HG03432 (cell line): ENCODE measurements around the gene PRLHR.
"Not testable (repeated sequence)": the region's sequence is repeated elsewhere in the genome, so short reads cannot be mapped to it uniquely, and the experiment has no call there.

Experiments
- ATAC-seq: cut with Tn5 transposase; IDR thresholded peaks from one replicate; pipeline ENCODE4 v1.9.1; 2021; ENCODE audit warnings: mild to moderate bottlenecking, moderate library complexity; ENCODE audit not compliant: unreplicated experiment

The PRLHR gene

GRCh38 chr10:118595598-118596425, at the start of gene PRLHR:
PRLHR (minus strand) TSS chr10:118595648; CDS start chr10:118595244, 404 bp downstream.
- ATAC-seq, result no peak

- no peak for ATAC-seq
Measured at GRCh38 chr10:118642228-118642627, 46.8 kb upstream of the PRLHR start.

DNA sequence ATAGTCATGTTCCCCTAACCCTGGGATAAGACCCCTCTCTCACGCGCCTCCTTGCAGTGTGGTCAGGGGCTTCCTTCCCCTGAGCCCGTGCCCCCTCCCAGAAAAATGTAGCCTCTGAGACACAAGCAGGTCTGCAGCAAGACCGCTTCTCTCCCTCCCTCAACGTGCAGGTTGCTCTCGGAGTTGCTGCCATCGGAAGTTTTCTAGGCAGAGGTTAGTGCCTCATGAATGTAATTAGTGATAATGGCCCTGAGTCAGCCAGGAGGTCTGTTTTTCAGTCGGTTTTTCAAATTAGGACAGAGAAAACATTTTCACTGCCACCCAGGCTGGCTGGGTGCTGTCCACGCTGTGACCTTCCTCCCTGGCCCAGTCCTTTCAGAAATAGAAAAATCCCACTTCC, 43.2 kb upstream of the PRLHR start:
- ATAC-seq, result no peak

DNA sequence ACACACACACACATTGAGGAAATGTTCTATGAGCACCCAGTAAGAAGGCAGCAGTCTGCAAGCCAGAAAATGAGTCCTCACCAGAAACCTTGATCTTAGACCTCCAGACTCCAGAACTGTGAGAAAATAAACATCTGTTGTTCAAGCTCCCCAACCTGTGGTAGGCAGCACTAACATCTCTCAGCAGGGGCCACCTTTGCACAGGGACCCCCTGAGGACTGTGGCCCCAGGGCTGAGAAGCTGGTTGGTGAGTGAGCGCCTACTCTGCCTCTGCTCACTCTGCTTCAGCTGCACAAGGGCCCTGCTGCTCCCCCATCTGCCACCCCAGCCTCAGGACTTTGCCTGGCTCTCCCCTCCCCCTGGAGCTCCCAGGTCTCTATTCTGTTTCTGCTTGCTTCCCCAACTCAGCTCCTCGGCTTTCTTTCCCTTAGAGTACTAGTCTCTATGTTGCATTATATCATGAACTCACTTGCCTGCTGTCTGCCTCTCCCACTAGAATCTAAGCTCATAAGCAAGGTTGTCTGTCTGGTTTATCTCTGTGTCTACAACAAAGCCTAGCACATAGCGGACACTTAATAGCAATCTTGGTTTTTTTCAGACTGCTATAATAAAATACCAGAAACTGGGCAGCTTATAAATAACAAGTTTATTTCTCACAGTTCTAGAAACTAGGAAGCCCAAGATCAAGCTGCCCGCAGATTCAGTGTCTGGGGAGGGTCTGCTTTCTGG, 40.4 kb upstream of the PRLHR start:
- ATAC-seq, result no peak

- ATAC-seq, result no peak
Measured at GRCh38 chr10:118633786-118634185, 38.3 kb upstream of the PRLHR start.

DNA sequence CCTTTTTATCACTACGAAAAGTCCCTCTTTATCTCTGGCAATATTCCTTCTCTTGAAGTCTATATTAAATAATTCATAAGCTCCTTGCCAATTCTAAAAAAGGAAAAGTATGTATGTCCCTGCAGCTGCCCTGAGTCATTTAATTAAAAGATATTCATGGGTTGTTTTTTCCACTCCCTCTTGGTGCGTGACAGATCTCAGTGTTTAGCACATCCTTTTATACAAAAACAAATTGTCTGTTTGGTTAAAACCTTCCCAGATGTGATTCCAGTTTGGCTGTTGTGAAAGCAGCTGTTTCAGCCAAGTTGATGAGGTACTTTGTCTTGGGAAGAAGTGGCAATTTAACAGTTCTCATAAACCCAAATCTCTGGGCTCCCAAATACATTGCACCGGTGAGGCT, 33.8 kb upstream of the PRLHR start:
- no peak for ATAC-seq

DNA sequence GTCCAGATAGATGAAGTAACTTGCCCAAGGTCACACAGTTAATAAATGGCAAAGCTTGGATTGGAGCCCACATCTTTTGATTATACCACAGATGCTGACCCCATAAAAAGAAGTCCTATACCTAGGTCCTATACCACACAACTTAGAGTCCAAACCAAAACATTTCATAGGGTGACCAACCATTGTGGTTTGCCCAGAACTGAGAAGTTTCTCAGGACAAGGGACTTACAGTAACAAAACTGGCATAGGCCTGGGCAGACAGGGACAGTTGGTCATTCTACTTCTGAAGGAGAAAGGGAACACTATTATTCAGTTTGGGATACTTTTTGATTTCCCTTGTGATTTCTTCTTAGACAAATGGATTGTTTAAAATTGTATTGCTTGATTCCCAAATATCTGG, 32.9 kb upstream of the PRLHR start:
- no peak for ATAC-seq

GRCh38 chr10:118626953-118627352, 31.5 kb upstream of the PRLHR start:
- ATAC-seq, result no peak

DNA sequence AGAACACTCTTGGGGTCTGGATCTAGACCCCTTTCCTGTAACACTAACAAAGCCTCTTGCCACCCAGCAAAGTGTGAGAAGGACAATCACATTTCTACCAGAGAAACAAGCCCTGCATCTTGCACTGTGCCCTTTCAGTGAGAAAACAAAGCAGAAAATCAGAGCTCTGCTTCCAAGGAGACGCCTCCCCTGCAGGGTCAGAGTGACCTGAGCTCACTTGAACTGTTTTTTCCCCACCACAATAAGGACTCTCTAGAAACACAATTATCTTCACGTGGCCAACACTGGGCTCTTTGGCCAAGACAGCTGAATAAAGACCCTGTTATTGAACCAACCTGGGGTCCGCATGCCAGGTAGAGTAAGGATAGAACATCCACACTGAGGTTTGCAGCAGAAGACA, 30.1 kb upstream of the PRLHR start:
- ATAC-seq, result no peak

GRCh38 chr10:118624747-118625146, 29.3 kb upstream of the PRLHR start:
- ATAC-seq, result no peak

GRCh38 chr10:118621304-118621942, 26.0 kb upstream of the PRLHR start:
- no peak for ATAC-seq

GRCh38 chr10:118613863-118614262, 18.4 kb upstream of the PRLHR start:
- ATAC-seq, result not testable (repeated sequence)

- no peak for ATAC-seq
Measured at GRCh38 chr10:118610577-118610976, 15.1 kb upstream of the PRLHR start.

- no peak for ATAC-seq
Measured at GRCh38 chr10:118607768-118608354, 12.4 kb upstream of the PRLHR start.

GRCh38 chr10:118605694-118606093, 10.2 kb upstream of the PRLHR start:
- no peak for ATAC-seq

DNA sequence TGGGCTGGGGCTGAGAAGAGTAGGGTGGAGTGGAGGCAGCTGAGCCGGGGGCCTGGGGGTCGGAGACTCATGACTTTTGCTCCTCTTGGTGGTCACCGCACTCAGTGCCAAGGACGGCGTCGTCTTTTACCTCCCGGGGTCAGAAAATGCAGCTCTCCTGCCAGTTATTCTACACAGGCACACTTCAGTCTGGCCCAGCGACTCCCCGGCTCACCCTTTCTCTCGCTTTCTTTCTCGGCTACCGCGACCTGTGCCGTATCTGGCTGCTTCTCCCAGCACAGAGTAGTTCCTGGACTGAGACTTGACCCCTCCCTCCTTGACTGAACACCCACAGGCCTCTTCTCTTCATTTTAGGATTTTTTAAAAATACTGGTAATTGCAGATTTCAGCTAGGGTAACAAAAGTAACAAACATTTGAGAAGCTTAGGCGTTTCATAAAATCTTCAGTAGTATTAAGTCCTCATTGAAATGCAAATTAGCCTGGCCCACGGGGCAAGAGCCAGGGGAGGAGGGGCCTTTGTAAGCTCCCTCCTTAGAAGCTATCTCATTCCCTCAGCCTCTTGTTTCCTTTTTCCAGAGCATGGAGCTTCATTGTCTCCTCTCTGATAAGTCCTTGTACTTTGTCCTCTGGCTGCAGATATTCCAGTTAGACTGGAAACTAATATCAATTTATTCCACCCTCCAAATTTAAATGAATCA, 1.1 kb upstream of the PRLHR start:
- no peak for ATAC-seq

- ATAC-seq, result no peak
Measured at GRCh38 chr10:118595064-118595420, 406 bp downstream of the PRLHR start.

- ATAC-seq, result no peak
Measured at GRCh38 chr10:118594392-118595063, 920 bp downstream of the PRLHR start.

DNA sequence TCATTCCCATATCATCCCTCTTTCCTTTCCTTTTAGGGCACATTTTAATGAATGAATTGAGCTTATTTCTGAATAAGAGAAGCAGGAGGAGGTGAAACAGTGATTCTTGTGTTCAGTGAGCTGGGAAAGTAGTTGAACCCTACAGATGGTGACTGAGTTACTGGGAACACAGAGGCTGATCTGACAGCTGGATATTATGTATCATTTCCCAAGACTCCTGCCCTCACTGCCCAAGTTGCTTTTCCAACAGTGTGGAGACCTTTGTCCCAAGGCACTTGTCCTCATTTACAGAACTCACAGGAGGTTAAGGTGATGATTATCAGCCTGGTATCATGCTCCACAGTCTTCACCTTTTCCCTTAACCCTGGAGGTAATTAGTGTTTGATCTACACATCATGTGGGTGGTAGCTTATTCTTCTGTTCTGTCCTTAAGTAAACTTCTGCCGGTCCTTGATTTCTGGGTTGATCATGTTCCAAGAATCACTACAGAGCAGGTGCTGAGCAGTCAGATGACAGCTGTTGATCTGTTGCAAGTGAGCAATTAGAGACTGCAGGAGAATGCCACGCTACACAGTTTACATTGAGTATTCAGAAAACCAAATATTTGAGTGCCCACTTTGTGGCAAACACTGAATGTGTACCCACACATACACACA, 2.6 kb downstream of the PRLHR start:
- ATAC-seq, result no peak

DNA sequence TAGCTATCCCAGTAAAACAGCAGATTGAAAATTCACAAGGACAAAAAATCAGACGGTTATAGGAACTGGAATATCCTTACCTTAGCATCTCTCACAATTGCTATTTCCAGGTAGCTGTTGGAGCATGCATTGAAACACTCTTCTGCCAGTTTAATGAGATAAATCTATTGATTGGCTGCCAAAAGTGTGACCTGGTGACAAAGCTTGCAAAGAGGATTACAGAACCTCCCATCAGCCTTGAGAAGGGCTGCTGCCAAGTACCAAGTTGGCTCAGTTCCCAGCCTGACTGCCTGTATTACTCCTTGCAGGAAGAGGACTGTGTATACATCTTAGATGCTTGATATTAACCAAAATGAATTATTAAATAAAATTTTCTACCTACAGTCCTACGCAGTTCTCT, 5.1 kb downstream of the PRLHR start:
- ATAC-seq, result no peak
